Upper lobe of left lung (tissue), 4 donors: ENCODE results near the gene SNED1.

ENCODE experiments used
- CTCF ChIP-seq, 6 experiments: fragments of 450-650 bp in 4 of 6; fragments of 200-600 bp in 2 of 6; sonication (generic) in 2 of 6; IDR thresholded peaks; one replicate each; pipeline ENCODE4 v1.5.1; 2016 to 2019; ENCODE audit warnings: antibody characterized with exemption in 6 of 6
- EP300 ChIP-seq, 4 donors: sonication (generic); formaldehyde crosslinking; IDR thresholded peaks; one replicate each; pipeline ENCODE4 v1.5.1; 2017; ENCODE audit warnings: antibody characterized with exemption in 4 of 4, control low read depth in 2 of 4
- POLR2A ChIP-seq, 4 donors: fragments of 450-650 bp; IDR thresholded peaks; one replicate each; pipeline ENCODE4 v1.5.1; 2016 to 2017; ENCODE audit warnings: antibody characterized with exemption in 4 of 4, mild to moderate bottlenecking in 2 of 4
- POLR2AphosphoS5 ChIP-seq, 2 donors: sonication (generic); formaldehyde crosslinking; IDR thresholded peaks; one replicate each; pipeline ENCODE4 v1.5.1; 2017; ENCODE audit warnings: antibody characterized with exemption in 2 of 2

GRCh38 chr2:241009601-241010530, 11.4 kb downstream of the SNED1 start:
- TF ChIP-seq CTCF (IDR thresholded peaks at IDR 0.05) (peak in 3 of 6 experiments; percentile 12 to 44 (median 43)), POLR2A (IDR thresholded peaks at IDR 0.05) (no peak), POLR2AphosphoS5 (IDR thresholded peaks at IDR 0.05) (peak in 1 of 2 donors; percentile 14), EP300 (IDR thresholded peaks at IDR 0.05) (no peak)
